ENCODE measurements around the gene POPDC3.

Gene POPDC3, protein sequence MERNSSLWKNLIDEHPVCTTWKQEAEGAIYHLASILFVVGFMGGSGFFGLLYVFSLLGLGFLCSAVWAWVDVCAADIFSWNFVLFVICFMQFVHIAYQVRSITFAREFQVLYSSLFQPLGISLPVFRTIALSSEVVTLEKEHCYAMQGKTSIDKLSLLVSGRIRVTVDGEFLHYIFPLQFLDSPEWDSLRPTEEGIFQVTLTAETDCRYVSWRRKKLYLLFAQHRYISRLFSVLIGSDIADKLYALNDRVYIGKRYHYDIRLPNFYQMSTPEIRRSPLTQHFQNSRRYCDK

DNA sequence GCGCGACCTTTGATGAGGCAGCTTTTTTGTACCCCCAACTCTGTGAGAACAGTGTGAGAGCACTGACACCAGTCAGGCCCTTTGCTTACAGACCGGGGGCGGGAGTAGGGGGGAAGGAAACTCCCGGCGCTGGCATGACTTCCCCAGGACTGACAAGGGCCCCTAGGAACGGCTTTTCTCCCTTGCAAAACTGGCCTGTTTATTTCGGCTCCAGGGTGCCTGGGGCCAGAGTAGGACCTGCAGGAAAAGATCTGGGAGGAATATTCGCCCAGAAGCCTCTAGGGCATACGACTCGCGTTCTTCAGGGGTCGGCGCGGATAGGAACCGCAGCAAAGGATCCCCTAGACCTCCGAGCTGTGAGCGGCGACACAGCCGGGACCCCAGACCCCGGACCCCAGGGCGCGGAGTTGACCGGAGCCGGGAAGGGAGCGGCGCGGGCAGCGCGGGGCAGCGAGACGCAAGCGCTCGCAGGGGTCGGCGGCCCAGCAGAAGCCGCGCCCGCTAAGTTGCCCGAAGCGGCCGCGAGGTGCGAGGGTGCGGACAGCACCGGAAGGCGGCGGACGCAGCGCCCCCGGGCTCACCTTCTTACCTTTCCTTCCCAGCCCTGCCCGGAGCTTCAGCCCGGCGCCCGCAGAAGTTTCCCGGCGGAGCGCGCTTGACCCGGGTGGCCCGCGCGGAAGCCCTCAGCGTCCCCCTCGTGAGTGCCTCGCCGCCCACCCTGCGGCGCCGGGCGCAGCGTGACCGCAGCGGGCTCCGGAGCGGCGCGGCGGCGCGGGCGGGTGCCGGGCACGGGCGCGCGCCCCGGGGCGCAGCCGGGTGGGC is at the start of gene POPDC3:
Gene POPDC3 (minus strand): TSS at position 771 of the 822 bp plus-strand sequence. CDS start 18,105 bp downstream, outside the sequence.
- ChIA-PET CTCF (interaction anchor here (0.5 kb wide), 1 partner anchor 217 kb away, joined by 3 read pairs; no protein-coding TSS in a partner anchor), POLR2A (no interaction called here)
- peak within 1 kb of the TSS; percentile 71 for H3K4me3 ChIP-seq (ENCODE audit: low read depth, low read length)
- peaks cover 10% of the 10 kb centered on the region; the same call in 1 of the 2 replicates for H3K4me1 ChIP-seq (ENCODE audit: control insufficient read depth, insufficient read depth, low read length)
- no peaks in the 10 kb centered on the region for H3K36me3 ChIP-seq (ENCODE audit: control insufficient read depth in 2 of 2, insufficient read depth in 1 of 2, low read length in 2 of 2)
- H3K27ac ChIP-seq (ENCODE audit: extremely low read depth, low read depth, low read length), result peak within 1 kb of the TSS; percentile 80; the same call in 1 of the 2 replicates
- H3K9me3 ChIP-seq (ENCODE audit: control insufficient read depth, insufficient read depth, low read depth, low read length), result no peaks in the 10 kb centered on the region
- peak; percentile 52 for TF ChIP-seq ZSCAN30 (tag by site-specific recombination; IDR thresholded peaks at IDR 0.05)
- TF ChIP-seq ZNF184 (tag by site-specific recombination; IDR thresholded peaks at IDR 0.05), result no peak
- TF ChIP-seq, protein P1, sequence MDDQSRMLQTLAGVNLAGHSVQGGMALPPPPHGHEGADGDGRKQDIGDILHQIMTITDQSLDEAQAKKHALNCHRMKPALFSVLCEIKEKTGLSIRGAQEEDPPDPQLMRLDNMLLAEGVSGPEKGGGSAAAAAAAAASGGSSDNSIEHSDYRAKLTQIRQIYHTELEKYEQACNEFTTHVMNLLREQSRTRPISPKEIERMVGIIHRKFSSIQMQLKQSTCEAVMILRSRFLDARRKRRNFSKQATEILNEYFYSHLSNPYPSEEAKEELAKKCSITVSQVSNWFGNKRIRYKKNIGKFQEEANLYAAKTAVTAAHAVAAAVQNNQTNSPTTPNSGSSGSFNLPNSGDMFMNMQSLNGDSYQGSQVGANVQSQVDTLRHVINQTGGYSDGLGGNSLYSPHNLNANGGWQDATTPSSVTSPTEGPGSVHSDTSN (CRISPR knock-in tag; IDR thresholded peaks at IDR 0.05), result peak; percentile 86
- no peak for TF ChIP-seq ZNF16 (tag by site-specific recombination; IDR thresholded peaks at IDR 0.05; ENCODE audit: low read depth)
- TF ChIP-seq ZXDB (tag by site-specific recombination; IDR thresholded peaks at IDR 0.05), result 0 out of 2 replicates have a peak, but pooled peaks have one; percentile 20
- peak; percentile 52; the same call in 1 of the 2 replicates for TF ChIP-seq ZEB2 (tag by site-specific recombination; IDR thresholded peaks at IDR 0.05)
- TF ChIP-seq ZNF600 (tag by site-specific recombination; IDR thresholded peaks at IDR 0.05), result peak; percentile 58; the same call in 1 of the 2 replicates
- TF ChIP-seq BCL11B (tag by site-specific recombination; IDR thresholded peaks at IDR 0.05; ENCODE audit: low read depth), result no peak
- TF ChIP-seq ZBTB48 (tag by site-specific recombination; IDR thresholded peaks at IDR 0.05), result peak; percentile 94
- TF ChIP-seq KLF8 (tag by site-specific recombination; IDR thresholded peaks at IDR 0.05), result peak; percentile 46; the same call in 1 of the 2 replicates
- no peak for TF ChIP-seq ZSCAN16 (tag by site-specific recombination; IDR thresholded peaks at IDR 0.05)
- TF ChIP-seq ZNF561 (tag by site-specific recombination; IDR thresholded peaks at IDR 0.05; ENCODE audit: borderline replicate concordance), result peak; percentile 81; the same call in 1 of the 2 replicates
- 0 out of 2 replicates have a peak, but pooled peaks have one; percentile 10 for TF ChIP-seq ZNF423 (tag by site-specific recombination; IDR thresholded peaks at IDR 0.05)
- peak; percentile 45; the same call in 1 of the 2 replicates for TF ChIP-seq GLIS2 (tag by site-specific recombination; IDR thresholded peaks at IDR 0.05)
- 0 out of 2 replicates have a peak, but pooled peaks have one; percentile 16 for TF ChIP-seq MEIS1 (CRISPR knock-in tag; IDR thresholded peaks at IDR 0.05; ENCODE audit: borderline replicate concordance)
- no peak for TF ChIP-seq ZNF2 (tag by site-specific recombination; IDR thresholded peaks at IDR 0.05)
- TF ChIP-seq ZBTB8A (tag by site-specific recombination; IDR thresholded peaks at IDR 0.05), result peak; percentile 97
- TF ChIP-seq ZNF239 (tag by site-specific recombination; IDR thresholded peaks at IDR 0.05), result no peak
- peak; percentile 66 for TF ChIP-seq ZNF76 (tag by site-specific recombination; IDR thresholded peaks at IDR 0.05; ENCODE audit: borderline replicate concordance, low read depth)
- TF ChIP-seq, protein P2, sequence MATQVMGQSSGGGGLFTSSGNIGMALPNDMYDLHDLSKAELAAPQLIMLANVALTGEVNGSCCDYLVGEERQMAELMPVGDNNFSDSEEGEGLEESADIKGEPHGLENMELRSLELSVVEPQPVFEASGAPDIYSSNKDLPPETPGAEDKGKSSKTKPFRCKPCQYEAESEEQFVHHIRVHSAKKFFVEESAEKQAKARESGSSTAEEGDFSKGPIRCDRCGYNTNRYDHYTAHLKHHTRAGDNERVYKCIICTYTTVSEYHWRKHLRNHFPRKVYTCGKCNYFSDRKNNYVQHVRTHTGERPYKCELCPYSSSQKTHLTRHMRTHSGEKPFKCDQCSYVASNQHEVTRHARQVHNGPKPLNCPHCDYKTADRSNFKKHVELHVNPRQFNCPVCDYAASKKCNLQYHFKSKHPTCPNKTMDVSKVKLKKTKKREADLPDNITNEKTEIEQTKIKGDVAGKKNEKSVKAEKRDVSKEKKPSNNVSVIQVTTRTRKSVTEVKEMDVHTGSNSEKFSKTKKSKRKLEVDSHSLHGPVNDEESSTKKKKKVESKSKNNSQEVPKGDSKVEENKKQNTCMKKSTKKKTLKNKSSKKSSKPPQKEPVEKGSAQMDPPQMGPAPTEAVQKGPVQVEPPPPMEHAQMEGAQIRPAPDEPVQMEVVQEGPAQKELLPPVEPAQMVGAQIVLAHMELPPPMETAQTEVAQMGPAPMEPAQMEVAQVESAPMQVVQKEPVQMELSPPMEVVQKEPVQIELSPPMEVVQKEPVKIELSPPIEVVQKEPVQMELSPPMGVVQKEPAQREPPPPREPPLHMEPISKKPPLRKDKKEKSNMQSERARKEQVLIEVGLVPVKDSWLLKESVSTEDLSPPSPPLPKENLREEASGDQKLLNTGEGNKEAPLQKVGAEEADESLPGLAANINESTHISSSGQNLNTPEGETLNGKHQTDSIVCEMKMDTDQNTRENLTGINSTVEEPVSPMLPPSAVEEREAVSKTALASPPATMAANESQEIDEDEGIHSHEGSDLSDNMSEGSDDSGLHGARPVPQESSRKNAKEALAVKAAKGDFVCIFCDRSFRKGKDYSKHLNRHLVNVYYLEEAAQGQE (tag by site-specific recombination; IDR thresholded peaks at IDR 0.05), result peak; percentile 74
- TF ChIP-seq SETDB1 (IDR thresholded peaks at IDR 0.05; ENCODE audit: insufficient read length, low read length), result no peak
- TF ChIP-seq ZNF335 (tag by site-specific recombination; conservative IDR thresholded peaks at IDR 0.05), result peak; percentile 70
- TF ChIP-seq, protein P3, sequence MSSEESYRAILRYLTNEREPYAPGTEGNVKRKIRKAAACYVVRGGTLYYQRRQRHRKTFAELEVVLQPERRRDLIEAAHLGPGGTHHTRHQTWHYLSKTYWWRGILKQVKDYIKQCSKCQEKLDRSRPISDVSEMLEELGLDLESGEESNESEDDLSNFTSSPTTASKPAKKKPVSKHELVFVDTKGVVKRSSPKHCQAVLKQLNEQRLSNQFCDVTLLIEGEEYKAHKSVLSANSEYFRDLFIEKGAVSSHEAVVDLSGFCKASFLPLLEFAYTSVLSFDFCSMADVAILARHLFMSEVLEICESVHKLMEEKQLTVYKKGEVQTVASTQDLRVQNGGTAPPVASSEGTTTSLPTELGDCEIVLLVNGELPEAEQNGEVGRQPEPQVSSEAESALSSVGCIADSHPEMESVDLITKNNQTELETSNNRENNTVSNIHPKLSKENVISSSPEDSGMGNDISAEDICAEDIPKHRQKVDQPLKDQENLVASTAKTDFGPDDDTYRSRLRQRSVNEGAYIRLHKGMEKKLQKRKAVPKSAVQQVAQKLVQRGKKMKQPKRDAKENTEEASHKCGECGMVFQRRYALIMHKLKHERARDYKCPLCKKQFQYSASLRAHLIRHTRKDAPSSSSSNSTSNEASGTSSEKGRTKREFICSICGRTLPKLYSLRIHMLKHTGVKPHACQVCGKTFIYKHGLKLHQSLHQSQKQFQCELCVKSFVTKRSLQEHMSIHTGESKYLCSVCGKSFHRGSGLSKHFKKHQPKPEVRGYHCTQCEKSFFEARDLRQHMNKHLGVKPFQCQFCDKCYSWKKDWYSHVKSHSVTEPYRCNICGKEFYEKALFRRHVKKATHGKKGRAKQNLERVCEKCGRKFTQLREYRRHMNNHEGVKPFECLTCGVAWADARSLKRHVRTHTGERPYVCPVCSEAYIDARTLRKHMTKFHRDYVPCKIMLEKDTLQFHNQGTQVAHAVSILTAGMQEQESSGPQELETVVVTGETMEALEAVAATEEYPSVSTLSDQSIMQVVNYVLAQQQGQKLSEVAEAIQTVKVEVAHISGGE (tag by site-specific recombination; conservative IDR thresholded peaks at IDR 0.05; ENCODE audit: low read depth), result peak; percentile 68
- TF ChIP-seq, protein P4, sequence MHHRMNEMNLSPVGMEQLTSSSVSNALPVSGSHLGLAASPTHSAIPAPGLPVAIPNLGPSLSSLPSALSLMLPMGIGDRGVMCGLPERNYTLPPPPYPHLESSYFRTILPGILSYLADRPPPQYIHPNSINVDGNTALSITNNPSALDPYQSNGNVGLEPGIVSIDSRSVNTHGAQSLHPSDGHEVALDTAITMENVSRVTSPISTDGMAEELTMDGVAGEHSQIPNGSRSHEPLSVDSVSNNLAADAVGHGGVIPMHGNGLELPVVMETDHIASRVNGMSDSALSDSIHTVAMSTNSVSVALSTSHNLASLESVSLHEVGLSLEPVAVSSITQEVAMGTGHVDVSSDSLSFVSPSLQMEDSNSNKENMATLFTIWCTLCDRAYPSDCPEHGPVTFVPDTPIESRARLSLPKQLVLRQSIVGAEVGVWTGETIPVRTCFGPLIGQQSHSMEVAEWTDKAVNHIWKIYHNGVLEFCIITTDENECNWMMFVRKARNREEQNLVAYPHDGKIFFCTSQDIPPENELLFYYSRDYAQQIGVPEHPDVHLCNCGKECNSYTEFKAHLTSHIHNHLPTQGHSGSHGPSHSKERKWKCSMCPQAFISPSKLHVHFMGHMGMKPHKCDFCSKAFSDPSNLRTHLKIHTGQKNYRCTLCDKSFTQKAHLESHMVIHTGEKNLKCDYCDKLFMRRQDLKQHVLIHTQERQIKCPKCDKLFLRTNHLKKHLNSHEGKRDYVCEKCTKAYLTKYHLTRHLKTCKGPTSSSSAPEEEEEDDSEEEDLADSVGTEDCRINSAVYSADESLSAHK (tag by site-specific recombination; IDR thresholded peaks at IDR 0.05), result peak; percentile 72
- peak; percentile 48; the same call in 1 of the 2 replicates for TF ChIP-seq IKZF3 (tag by site-specific recombination; IDR thresholded peaks at IDR 0.05)
